Endodermal cell (in vitro differentiated cells): ENCODE results near the gene KCNMA1. TPM values are rescaled to one million over a fixed set of nuclear protein-coding genes. Genes with fewer than 3 reads are reported as not detected.

Source experiments
- DNase-seq: peaks from one replicate; pipeline ENCODE4 v3.0.0-alpha.2; 2017
- H3K27ac ChIP-seq: 2 replicates; pipeline ENCODE4 v1.5.1; 2013; ENCODE audit warnings: mild to moderate bottlenecking, low read depth, low read length, moderate library complexity
- H3K27me3 ChIP-seq: 2 replicates; pipeline ENCODE4 v1.6.1; 2013; ENCODE audit warnings: mild to moderate bottlenecking, low read length, moderate library complexity; ENCODE audit not compliant: insufficient read depth, control insufficient read depth, poor library complexity, severe bottlenecking
- H3K36me3 ChIP-seq: 2 replicates; pipeline ENCODE4 v1.7.0; 2013; ENCODE audit warnings: mild to moderate bottlenecking, low read length, moderate library complexity; ENCODE audit not compliant: control insufficient read depth, insufficient read depth
- H3K4me1 ChIP-seq: one replicate; pipeline ENCODE4 v1.7.0; 2013; ENCODE audit warnings: low read length; ENCODE audit not compliant: control insufficient read depth, insufficient read depth
- H3K4me3 ChIP-seq: 2 replicates; pipeline ENCODE4 v1.5.1; 2013; ENCODE audit warnings: mild to moderate bottlenecking, low read length, moderate library complexity
- H3K9ac ChIP-seq: 2 replicates; pipeline ENCODE4 v1.6.1; 2013; ENCODE audit warnings: mild to moderate bottlenecking, low read length, moderate library complexity; ENCODE audit not compliant: poor library complexity, severe bottlenecking; ENCODE audit errors: extremely low read depth
- H3K9me3 ChIP-seq: 2 replicates; pipeline ENCODE4 v1.6.1; 2013; ENCODE audit warnings: mild to moderate bottlenecking, low read length, moderate library complexity; ENCODE audit not compliant: control insufficient read depth
- H3K27ac Mint-ChIP-seq: 2 replicates; pipeline ENCODE4 v1.8.0; 2020; ENCODE audit warnings: mixed read lengths
- H3K27me3 Mint-ChIP-seq: 2 replicates; pipeline ENCODE4 v1.8.0; 2021; ENCODE audit warnings: mild to moderate bottlenecking, mixed read lengths; ENCODE audit not compliant: insufficient read depth
- H3K36me3 Mint-ChIP-seq: 2 replicates; pipeline ENCODE4 v1.8.0; 2020; ENCODE audit warnings: low read depth, mixed read lengths
- H3K4me1 Mint-ChIP-seq: 2 replicates; pipeline ENCODE4 v1.8.0; 2020; ENCODE audit warnings: mixed read lengths
- H3K4me3 Mint-ChIP-seq: 2 replicates; pipeline ENCODE4 v1.8.0; 2020; ENCODE audit warnings: mild to moderate bottlenecking, moderate library complexity, mixed read lengths
- H3K9me3 Mint-ChIP-seq: 2 replicates; pipeline ENCODE4 v1.8.0; 2020; ENCODE audit warnings: mild to moderate bottlenecking, mixed read lengths
- CTCF ChIP-seq: fragments of 200-600 bp; sonication (generic); conservative IDR thresholded peaks from 2 replicates; pipeline ENCODE4 v1.5.0; 2021; ENCODE audit warnings: antibody characterized with exemption, mild to moderate bottlenecking
- WGBS, 2 experiments: methylation state at CpG; one replicate each; pipeline versions ENCODE4 v1.1.5 to v1.1.7; 2013; ENCODE audit warnings: missing lambda C conversion rate in 2 of 2, mixed read lengths in 1 of 2; ENCODE audit not compliant: insufficient coverage in 1 of 2, insufficient read length in 1 of 2; 5-methylcytosine and 5-hydroxymethylcytosine counted together
- total RNA-seq, 2 donors: library from RNA; stranded (reverse); fragmentation: NEBNext Ultra II Directional in 1 of 2; extraction: Animal tissue kit (Norgen Biotek cat#: 25700) in 1 of 2; gene quantifications; 2 replicates in 1 of 2; 3 replicates in 1 of 2; pipeline ENCODE4 v1.2.1, GENCODE V29; 2021

Gene KCNMA1
- total RNA-seq, 2 donors from 2014 or later = 0.55 to 1.3 TPM

GRCh38 chr10:77197544-77197943 lies 440.1 kb downstream of the KCNMA1 start:
- H3K27ac Mint-ChIP-seq = no peak overlapping the region
- 89 to 94% methylated on average over 10 to 12 of the region's 12 CpGs for WGBS, 2 experiments
- no peaks in the 10 kb centered on the region for H3K27me3 ChIP-seq

GRCh38 chr10:77196614-77197013 lies 441.0 kb downstream of the KCNMA1 start:
- peaks cover 20% of the 10 kb centered on the region for H3K27me3 Mint-ChIP-seq
- 75 to 91% methylated on average over 1 to 2 of the region's 2 CpGs for WGBS, 2 experiments
- H3K9ac ChIP-seq = no peak overlapping the region
- no peaks in the 10 kb centered on the region for H3K9me3 Mint-ChIP-seq
- H3K9me3 ChIP-seq = no peaks in the 10 kb centered on the region
- no peak overlapping the region for H3K27ac Mint-ChIP-seq
- H3K36me3 ChIP-seq = no peaks in the 10 kb centered on the region
- H3K4me3 ChIP-seq = no peak overlapping the region
- peaks cover 12% of the 10 kb centered on the region for H3K4me1 Mint-ChIP-seq
- no peak for DNase-seq
- H3K27ac ChIP-seq = no peak overlapping the region
- no peaks in the 10 kb centered on the region for H3K36me3 Mint-ChIP-seq
- TF ChIP-seq CTCF = no peak
- H3K27me3 ChIP-seq = no peaks in the 10 kb centered on the region
- H3K4me1 ChIP-seq = no peaks in the 10 kb centered on the region
- H3K4me3 Mint-ChIP-seq = no peak overlapping the region

More at GRCh38 chr10:77197544-77197943, 440.1 kb downstream of the KCNMA1 start:
- no peak for TF ChIP-seq CTCF
- H3K36me3 Mint-ChIP-seq = no peaks in the 10 kb centered on the region
- H3K36me3 ChIP-seq = no peaks in the 10 kb centered on the region
- no peak for DNase-seq
- H3K9me3 Mint-ChIP-seq = no peaks in the 10 kb centered on the region
- peaks cover 20% of the 10 kb centered on the region for H3K27me3 Mint-ChIP-seq
- H3K9ac ChIP-seq = no peak overlapping the region
- no peak overlapping the region for H3K4me3 ChIP-seq
- no peak overlapping the region for H3K4me3 Mint-ChIP-seq
- no peaks in the 10 kb centered on the region for H3K4me1 ChIP-seq
- H3K27ac ChIP-seq = no peak overlapping the region
- peaks cover 14% of the 10 kb centered on the region for H3K4me1 Mint-ChIP-seq
- H3K9me3 ChIP-seq = no peaks in the 10 kb centered on the region

GRCh38 chr10:77195101-77195500 lies 442.5 kb downstream of the KCNMA1 start:
- Mint-ChIP-seq H3K4me3 (no peak overlapping the region), H3K9me3 (no peaks in the 10 kb centered on the region), H3K27me3 (peaks cover 15% of the 10 kb centered on the region), H3K27ac (no peak overlapping the region), H3K4me1 (peaks cover 6% of the 10 kb centered on the region), H3K36me3 (no peaks in the 10 kb centered on the region)
- Histone ChIP-seq H3K9ac (no peak overlapping the region), H3K9me3 (no peaks in the 10 kb centered on the region), H3K27me3 (no peaks in the 10 kb centered on the region), H3K27ac (no peak overlapping the region), H3K4me3 (no peak overlapping the region), H3K4me1 (no peaks in the 10 kb centered on the region), H3K36me3 (no peaks in the 10 kb centered on the region)
- no peak for DNase-seq
- TF ChIP-seq CTCF = no peak
- 66 to 71% methylated on average over 2 of the region's 2 CpGs for WGBS, 2 experiments
